Upper lobe of left lung (tissue), 4 donors: ENCODE results near the gene PPP2R2D.

ENCODE experiments used
- POLR2A ChIP-seq, 4 donors: fragments of 450-650 bp; IDR thresholded peaks; one replicate each; pipeline ENCODE4 v1.5.1; 2016 to 2017; ENCODE audit warnings: antibody characterized with exemption in 4 of 4, mild to moderate bottlenecking in 2 of 4
- POLR2AphosphoS5 ChIP-seq, 2 donors: sonication (generic); formaldehyde crosslinking; IDR thresholded peaks; one replicate each; pipeline ENCODE4 v1.5.1; 2017; ENCODE audit warnings: antibody characterized with exemption in 2 of 2
- TF ChIP-seq, protein P1 (sequence below), 6 experiments: fragments of 450-650 bp in 4 of 6; fragments of 200-600 bp in 2 of 6; sonication (generic) in 2 of 6; IDR thresholded peaks; one replicate each; pipeline ENCODE4 v1.5.1; 2016 to 2019; ENCODE audit warnings: antibody characterized with exemption in 6 of 6

DNA sequence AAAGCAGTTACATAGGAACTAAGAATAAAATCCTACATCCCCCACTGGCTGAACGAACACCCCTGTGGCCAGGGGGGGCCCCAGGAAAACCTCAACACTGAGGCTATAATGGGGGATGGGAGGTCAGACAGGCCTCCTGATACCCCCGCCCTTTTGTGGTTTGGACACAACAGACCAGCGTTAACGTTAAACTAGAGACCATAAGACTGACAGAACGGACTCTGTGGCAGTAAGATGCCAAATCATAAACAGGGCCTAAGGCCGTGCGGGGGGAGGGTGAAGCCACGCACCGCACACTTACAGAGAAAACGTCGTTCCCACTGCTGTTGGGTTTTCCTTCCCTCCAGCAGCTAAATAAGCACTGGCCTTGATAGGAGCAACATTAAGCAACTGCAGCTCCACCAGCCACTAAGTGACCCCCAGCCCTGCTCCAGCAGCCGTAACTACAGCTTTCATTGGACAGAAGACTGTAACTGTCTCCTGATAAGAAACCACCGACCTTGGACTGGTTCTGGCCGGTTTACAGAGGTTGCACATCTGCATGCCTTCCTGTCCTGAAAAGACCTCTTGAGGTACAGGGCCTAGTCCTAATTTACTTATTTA is 3.4 kb upstream of the PPP2R2D start:
- TF ChIP-seq, protein P1, sequence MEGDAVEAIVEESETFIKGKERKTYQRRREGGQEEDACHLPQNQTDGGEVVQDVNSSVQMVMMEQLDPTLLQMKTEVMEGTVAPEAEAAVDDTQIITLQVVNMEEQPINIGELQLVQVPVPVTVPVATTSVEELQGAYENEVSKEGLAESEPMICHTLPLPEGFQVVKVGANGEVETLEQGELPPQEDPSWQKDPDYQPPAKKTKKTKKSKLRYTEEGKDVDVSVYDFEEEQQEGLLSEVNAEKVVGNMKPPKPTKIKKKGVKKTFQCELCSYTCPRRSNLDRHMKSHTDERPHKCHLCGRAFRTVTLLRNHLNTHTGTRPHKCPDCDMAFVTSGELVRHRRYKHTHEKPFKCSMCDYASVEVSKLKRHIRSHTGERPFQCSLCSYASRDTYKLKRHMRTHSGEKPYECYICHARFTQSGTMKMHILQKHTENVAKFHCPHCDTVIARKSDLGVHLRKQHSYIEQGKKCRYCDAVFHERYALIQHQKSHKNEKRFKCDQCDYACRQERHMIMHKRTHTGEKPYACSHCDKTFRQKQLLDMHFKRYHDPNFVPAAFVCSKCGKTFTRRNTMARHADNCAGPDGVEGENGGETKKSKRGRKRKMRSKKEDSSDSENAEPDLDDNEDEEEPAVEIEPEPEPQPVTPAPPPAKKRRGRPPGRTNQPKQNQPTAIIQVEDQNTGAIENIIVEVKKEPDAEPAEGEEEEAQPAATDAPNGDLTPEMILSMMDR (IDR thresholded peaks at IDR 0.05) = no peak
- TF ChIP-seq POLR2AphosphoS5 (IDR thresholded peaks at IDR 0.05) (no peak), POLR2A (IDR thresholded peaks at IDR 0.05) (no peak)
